ENCODE results near the gene DNMT3B.
"Not testable (repeated sequence)": the region's sequence is repeated elsewhere in the genome, so short reads cannot be mapped to it uniquely, and the experiment has no call there.

Gene DNMT3B

DNA sequence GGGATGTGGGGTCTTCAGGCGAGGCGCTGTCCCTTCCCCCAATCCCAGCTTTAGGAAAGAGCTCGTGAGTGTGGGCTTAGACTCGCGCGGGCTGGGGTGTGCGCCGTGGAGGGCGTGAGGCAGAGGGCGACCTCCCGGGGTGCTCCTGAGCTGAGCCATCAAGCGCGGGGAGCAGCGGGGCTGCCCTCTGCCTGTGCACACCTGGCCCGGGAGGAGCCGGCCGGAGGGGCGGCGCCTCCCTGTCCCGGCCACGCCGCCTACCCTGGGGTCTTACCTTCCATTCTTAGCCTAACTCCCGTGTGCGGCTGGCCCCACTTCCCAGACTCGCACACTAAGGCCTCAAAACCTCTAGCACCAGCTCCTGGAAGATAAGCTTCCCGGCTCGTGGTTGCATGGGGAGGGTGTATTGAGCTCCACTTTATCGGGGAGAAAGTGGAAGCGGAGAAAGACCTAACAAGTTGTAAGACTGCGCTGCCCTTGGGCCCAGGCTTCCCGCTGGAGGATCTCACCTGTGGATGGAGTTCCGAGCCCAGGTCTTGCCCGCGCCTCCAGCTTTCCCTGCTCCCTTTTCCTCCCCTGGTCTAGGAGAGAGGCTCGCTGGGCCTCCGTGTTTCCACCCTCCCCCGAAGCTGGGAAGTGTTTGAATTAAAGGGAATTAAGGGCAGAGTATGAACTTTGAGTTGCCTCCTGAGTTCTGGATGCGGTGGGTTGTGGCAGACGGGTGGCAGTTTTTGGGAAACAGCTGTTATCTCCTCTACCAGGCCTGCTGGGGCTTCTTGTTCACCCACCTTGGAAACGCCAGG lies 1.2 kb downstream of the DNMT3B start:
- DNase-seq = no peak

DNA sequence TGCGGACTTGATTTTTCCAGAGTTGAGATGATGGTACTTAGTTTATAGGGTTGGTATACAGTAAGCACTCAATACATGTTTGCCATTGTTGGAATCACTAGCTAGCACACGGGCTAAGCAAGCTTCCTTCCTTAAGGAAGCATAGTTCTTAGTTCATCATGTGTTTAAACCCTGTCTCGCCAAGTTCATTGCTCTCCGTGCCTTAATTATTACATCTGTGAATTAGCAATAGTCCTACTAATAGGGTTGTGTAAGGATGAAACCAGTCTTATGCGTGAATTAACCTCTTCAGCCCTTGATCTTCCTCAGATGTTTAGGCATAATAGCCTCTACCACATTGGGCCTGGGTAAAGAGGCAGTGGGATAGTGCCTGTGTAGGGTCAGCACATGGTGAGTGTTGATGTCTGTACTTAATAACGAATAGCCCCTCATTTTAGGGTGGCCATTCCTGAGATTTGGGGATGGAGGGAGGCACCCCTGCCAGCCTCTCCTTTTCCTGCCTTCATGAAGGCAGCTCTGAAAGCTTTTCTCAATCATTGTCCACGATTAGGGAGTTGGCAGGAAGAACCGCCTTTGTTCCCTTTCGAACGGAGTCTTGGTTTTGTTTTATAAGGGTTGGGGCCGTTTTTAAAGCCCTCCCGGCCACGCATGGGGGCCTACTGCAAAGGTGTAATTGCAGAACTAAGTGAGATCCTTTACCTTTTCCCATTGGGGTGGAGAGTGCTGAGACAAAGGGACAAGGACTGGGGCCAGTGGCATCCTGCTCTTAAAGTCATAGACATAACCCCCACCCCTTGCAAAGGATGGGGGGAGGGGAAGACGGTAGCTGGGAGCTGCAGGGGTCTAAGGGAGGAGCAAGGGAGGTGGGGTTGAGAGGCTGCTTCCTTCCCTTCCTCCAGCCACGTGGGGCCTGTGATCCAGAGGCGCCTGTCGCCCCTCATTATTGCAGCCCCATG lies 2.1 kb downstream of the DNMT3B start:
- DNase-seq = no peak

DNA sequence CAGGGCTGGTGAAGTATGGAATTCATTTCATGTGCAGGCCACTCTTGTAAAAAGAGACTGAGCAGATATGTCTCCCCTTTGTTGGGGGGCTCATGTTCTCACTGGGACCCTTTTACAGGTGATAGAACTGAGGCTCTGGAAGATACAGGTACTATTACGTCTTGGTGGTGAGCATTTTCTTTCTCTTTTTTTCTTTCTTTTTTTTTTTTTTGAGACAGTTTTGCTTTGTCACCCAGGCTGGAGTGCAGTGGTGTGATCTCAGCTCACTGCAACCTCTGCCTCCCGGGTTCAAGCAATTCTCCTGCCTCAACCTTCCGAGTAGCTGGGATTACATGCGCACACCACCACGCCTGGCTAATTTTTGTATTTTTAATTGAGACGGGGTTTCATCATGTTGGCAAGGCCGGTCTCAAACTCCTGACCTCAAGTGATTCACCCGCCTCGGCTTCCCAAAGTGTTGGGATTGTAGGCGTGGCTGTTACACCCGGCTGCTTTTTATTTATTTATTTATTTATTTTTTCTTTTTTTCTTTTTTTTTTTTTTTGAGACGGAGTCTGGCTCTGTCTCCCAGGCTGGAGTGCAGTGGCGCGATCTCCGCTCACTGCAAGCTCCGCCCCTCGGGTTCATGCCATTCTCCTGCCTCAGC lies 3.2 kb downstream of the DNMT3B start:
- not testable (repeated sequence) for DNase-seq

DNA sequence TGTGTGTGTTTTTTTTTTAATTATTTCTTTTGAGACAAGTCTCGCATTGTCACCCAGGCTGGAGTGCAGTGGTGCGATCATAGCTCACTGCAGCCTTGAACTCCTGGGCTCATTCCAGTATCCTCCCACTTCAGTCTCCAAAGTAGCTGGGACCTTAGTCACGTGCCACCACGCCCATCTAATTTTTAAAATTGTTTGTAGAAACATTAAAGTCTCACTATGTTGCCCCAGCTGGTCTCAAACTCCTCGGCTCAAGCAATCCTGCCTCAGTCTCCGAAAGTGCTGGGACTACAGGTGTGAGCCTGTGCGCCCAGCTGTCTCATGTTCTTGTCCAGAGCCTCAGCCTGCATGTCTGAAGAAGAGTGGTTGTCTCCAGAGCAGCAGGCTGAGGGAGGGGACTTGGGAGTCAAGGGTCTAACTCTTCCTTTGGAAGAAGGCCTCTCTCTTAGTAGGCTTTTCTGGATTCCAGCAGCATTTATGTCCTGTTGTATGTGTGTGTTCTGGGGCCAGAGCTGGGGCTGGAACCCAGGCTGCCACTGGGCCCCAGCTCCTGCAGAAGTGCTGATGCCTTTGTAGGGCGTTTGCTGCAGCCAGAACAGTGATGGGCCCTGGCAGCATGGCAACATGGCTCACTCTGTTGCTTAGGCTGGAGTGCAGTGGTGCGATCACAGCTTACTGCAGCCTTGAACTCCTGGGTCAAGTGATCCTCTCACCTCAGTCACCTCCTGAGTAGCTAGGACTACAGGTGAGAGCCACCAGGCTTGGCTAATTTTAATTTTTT lies 5.4 kb downstream of the DNMT3B start:
- DNase-seq = no peak

GRCh38 chr20:32772046-32772445 lies 9.9 kb downstream of the DNMT3B start:
- DNase-seq = no peak

- no peak for DNase-seq
These were observed 11.0 kb downstream of the DNMT3B start for GRCh38 chr20:32773223-32773622.

DNA sequence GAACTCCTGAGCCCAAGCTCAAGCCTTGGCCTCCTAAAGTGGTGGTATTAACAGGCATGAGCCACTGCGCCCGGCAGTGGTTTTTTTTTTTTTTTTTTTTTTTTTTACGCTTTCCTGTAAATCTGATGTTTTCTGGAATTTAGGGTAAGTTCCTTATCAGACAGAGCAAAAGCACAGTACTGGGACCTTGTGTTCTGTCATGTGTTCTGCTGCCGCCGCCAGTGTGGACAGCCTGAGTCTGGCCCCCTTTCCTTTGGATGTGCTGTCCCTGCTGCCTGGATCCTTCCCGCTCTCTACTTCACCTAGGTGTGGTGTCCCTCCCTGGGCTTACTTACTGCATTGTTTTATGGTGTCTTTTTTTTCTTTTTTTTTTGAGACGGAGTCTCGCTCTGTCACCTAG lies 11.7 kb downstream of the DNMT3B start:
- DNase-seq = no peak

- no peak for DNase-seq
These were observed 13.3 kb downstream of the DNMT3B start for GRCh38 chr20:32775336-32775991.

DNA sequence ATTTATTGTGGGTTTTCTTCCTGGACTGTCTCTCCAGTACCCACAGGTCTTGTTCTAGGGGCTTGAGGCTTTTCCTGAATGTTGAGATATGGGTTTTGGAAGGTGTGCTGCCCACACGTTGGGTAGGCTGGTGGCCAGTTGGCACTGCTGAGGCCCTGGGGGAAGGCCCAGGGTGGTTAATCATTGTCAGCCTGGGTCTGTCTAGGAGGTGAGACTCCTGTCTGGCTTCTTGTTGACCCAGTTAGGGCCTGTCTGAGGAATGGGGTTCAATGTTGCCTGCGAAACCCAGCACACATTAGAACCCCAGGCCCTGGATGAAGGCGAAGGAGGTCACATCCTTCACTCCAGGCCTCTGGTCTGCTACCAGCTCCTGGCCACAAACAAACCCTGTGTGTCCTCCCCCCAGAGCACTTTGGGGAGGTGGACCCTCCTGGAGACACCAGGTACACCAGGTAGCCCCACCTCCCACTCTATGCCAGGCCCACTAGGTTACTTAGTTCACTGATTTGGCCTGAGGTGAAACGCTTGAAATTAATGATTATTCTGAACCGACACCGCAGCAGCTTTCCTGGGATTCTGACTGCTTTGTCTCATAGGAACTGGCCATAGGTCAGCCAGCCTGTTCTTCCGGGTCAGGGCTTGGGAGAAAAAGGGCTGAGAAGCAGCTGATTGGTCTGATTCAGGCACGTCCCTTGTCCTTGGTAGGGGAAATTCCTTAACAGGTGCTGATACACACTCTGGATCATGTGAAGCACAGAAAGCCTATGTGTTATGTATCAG lies 15.2 kb downstream of the DNMT3B start:
- no peak for DNase-seq

DNA sequence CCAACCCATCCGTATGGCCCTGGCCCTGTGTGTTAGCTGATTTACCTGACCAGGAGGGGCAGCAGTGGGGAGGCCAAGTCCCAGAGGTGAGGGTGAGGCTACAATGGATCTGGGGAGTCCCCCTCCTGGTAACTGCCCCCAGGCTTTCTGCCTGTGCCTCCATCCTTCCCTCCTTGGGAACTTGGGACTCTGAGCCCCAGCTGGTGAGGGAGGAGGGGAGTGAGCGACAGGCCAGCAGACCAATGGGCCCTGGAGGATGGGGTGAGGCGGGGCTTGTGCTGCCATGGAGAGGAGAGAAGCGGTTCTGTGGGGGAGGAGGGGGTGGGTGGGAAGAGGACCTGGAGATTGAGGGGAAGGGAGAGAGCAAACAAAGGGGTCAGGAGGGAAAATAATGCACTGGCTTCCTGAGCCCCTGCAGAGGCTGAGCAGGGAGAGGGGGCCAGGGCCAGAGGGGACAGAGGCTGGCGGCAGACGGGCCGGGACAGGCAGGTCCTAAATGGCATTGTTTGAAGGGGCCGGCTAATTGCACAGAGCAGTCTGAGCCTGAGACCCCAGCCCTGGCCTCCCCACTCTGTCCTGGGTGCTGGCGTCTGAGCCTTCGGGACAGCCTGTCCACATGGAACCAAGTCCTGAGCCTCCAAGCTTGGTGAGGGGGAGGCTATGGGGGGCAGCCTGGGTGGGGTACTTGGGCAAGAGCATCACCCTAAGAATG lies 17.5 kb downstream of the DNMT3B start:
- DNase-seq = no peak

GRCh38 chr20:32780278-32780677 lies 18.1 kb downstream of the DNMT3B start:
- no peak for DNase-seq

GRCh38 chr20:32780749-32781655 lies 18.8 kb downstream of the DNMT3B start:
- no peak for DNase-seq

- DNase-seq = no peak
These were observed 22.3 kb downstream of the DNMT3B start for GRCh38 chr20:32784369-32785080.

DNA sequence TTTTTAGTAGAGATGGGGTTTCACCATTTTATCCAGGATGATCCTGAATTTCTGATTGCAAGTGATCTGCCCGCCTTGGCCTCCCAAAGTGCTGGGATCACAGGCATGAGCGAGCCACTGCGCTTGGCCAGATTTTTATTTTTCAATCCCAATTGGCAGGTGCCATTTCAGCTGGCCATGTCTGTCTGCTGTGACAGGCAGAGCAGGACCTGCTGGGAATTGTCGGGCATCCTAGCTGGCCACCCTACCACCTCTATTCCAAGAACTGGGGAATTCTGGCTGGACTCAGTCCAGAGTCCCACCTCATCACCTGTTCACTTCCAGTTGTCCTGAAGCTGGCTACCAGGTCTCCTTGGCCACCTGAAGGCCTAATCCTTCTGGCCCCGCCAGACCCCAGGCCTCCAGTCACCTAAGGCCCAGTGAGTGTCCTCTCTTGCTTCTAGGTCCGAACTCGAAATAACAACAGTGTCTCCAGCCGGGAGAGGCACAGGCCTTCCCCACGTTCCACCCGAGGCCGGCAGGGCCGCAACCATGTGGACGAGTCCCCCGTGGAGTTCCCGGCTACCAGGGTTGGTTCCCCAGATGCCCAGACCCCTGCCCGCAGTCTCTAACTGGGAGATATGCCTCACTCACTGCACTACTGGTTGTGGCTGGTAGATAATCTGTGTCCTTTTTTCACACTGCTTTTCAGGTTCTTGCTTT lies 24.0 kb downstream of the DNMT3B start:
- DNase-seq = no peak

DNA sequence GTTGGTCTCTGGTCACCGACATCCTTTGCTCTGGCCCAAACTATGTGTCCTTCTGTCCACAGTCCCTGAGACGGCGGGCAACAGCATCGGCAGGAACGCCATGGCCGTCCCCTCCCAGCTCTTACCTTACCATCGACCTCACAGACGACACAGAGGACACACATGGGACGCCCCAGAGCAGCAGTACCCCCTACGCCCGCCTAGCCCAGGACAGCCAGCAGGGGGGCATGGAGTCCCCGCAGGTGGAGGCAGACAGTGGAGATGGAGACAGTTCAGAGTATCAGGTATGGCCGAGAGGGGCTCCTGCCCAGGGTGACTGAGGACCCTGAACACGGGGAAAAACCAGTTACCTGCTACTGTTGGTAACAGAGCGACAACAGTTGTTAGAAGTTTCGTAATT lies 25.0 kb downstream of the DNMT3B start:
- no peak for DNase-seq

DNA sequence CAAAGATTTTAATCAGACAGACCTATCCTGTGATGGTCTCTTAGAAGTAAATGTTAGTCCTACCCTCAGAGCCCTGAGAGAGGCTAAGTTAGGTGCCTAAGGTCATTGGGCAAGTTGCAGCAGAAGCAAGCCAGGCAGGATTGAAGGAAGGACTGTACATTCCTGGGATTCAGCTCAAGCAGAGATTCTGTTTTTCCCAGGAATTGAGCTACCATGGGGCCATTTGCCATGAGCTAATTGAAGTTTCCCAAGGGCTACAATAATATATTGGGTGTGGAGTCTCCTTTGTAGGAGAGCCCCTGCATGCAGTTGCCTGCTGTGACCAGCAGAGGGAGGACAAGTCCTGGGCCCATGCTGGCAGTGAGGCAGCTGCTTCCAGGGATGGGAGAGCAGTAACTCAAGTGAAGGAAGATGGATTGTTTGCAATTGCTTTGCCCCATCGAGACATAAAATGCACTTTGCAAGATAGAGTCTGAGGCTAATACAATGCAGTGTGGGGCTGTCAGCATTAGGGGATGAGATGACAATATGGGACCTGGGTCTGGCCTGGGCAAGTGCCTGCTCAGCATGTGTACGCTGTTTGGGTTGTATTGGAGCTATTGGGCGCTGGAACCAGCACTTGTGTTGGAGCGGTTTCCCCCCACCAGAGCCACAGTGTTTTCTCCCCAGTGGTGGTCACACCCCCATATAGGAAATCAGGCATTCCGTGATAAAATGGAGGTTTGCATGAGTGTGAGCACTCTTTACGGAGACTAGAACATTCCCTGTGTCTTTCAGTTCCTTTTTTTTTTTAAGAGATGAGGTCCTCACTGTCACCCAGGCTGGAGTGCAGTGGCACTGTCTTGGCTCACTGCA lies 27.9 kb downstream of the DNMT3B start:
- peak; percentile 85 for DNase-seq

DNA sequence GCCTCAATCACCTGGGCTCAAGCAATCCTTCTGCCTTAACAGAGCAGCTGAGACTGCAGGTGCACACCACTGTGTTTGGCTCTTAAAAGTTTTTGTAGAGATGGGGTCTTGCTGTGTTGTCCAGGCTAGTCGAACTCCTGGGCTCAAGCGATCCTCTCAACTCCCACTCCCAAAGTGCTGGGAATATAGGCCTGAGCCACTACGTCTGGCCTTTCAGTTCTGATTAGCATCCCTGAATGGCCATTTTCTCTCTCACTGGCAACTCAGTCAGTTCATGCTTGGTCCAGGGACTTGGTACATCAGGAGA lies 28.5 kb downstream of the DNMT3B start:
- DNase-seq = no peak

Measured in femur (tissue), 1 donor.